GM21723 (cell line): ENCODE results near the gene PCNA.
A peak's percentile ranks its signal among the peaks of the same experiment; 100 is the strongest.
"Not testable (repeated sequence)": the region's sequence is repeated elsewhere in the genome, so short reads cannot be mapped to it uniquely, and the experiment has no call there.

Experiments used
- ATAC-seq: cut with Tn5 transposase; IDR thresholded peaks from one replicate; pipeline ENCODE4 v1.9.1; 2021; ENCODE audit warnings: mild to moderate bottlenecking, moderate library complexity; ENCODE audit not compliant: unreplicated experiment

PCNA gene

DNA sequence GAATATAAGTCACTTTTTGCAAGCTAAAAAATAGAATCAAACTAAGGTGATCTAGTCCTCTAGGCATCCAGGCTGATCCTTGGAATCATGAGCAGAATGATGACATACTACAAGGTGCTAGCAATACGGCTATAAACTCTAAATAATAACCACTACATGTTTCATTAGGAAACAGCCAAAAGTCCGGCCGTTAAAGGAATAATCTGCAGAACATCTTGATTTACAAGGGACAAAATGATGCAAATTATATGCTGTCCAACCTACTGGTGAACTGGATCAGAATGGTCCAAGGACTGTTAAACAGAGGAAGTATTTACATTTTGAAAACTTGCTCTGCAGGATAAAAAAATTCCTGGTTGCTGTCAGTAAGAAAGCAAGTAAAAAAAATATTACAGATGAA lies 19.8 kb downstream of the PCNA start:
- ATAC-seq, result not testable (repeated sequence)

DNA sequence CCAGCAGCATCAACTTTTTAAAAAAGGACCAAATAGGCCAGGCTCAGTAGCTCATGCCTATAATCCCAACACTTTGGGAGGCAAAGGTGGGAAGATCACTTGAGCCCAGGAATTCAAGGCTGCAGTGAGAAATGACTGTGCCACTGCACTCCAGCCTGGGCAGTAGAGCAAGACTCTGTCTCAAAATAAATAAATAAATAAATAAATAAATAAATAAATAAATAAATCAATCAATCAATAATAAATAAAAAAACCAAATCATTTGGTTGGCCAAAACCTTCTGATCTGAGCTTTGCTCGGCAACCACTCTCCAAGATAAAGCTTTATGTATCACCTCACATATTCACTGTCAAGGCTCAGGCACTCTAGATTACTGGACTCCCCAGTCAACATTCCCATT lies 20.7 kb downstream of the PCNA start:
- ATAC-seq, result not testable (repeated sequence)

DNA sequence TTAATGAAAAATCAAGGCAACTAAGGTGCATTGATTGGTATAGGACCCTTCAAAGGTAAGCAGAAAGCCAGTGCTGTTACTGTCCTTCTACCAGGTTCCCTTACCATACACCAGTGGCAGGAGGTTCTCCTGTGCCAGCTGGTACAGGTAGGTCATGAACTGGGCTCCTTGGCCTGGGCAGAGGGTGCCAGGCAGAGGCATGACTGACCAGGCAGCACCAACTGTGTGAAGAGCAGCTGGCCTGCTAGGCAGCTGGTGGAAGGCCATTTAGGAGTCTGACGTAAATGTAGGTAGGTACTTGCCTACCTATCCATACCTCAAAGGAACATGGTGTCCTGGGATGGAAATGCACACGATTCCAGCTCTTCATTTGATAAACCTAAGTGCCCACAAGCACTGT lies 23.3 kb downstream of the PCNA start:
- ATAC-seq, result no peak

DNA sequence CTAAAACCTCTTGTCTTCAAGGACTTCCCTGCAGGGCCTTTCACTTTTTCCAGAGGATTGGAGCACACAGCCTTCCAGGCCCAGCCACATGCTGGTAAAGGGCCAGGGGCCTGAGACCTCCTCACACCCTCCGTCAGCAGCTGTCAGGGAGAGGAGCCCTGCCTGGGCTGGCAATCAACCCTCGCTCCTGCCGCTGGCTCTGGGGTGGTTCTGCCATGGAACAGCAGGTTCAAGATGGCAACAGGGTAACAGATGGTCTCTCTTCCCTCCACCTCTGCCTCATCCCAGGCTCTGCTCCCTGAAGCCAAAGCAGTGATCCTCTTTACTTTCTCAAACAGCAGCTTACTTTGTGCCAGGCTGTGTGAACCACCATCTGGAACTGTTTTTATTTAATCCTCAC lies 23.8 kb downstream of the PCNA start:
- ATAC-seq, result no peak

DNA sequence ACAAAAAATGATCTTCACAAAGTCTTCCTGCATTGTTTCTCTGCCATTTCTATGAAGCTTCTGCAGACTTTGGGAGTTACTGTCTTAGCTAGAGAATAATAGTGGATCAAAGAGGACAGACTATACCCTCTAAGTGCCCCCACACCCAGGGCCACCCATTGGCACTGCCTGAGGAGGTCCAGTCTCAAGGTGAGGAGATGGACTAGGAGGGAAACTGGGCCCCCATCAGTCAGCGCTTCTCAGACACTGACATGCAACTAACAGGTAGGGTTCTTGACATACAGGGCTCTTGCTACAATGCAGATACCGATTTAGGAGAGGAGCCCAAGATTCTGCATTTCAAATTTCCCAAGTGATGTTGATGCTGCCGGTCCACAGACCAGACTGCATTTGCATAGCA lies 24.3 kb downstream of the PCNA start:
- no peak for ATAC-seq

DNA sequence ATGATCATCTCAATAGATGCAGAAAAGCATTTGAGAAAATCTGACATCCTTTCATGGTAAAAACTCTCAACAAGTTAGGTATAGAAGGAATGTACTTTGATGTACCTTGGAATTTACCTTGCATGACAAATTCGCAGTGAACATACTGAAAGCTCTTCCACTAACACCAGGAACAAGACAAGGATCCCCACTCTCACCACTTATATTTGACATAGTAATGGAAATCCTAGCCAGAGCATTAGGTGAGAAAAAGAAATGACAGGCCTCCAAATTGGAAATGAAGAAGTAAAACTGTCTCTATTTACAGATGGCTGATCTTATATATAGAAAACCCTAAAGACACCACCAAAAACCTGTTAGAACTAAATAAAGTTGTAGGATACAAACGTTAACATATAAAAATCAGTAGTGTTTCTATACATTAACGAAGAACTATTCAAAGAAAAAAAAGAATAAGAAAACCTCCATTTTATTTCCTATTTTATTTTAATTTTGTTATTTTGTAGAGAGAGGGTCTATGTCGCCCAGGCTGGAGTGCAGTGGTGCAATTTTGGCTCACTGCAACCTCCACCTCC lies 26.9 kb downstream of the PCNA start:
- no peak for ATAC-seq

DNA sequence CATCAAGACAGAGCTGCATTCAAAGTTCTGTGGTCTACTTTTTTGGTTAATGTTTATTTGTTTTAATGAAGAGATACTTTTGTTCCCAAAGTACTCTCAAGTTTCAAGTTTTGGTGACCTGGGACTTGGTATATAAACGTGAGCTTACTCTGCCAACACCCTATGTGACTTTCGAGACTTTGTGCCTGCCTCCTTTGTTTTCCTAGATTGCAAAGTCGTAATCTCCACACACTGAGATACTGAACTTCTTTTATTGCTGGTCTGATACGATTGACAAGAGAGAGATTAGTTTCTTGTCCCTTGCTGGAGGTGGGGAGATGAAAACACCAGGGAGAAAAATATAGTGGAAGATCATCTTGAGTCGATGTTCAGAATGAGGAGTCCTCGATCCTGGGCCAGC lies 27.9 kb downstream of the PCNA start:
- no peak for ATAC-seq

DNA sequence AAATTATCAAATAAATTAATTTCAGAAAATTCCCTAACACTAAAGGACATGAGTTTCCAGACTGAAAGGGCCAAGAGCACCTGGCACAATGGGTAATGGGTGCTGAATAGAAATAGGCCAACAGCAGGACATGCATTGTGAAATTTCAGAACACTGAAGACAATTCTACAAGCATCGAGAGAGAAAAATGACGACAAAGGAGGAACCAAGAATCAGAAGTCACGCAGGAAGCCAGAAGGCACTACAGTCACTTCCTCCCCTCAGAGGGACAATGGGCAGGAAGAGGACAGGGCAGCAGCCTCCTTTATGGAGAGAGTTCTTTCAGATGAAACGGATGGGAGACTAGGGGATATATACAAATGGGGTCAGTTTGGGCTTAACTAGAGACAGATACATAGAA lies 29.6 kb downstream of the PCNA start:
- ATAC-seq, result no peak

DNA sequence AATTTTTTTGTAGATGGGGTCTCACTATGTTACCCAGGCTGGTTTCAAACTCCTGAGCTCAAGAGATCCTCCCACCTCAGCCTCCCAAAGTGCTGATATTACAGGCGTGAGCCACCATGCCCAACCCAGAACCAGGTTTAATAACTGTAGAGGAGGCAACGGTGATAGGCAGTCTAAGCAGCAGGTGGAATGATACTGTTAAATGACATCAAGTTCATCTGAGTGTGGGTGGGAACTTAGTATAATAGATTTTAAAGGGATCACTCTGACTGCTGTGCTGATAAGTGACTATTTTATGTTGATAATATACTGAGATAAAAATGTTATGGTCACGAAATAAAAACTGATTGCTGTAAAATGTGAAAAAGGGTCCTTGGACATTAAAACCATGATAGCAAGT lies 31.1 kb downstream of the PCNA start:
- no peak for ATAC-seq

DNA sequence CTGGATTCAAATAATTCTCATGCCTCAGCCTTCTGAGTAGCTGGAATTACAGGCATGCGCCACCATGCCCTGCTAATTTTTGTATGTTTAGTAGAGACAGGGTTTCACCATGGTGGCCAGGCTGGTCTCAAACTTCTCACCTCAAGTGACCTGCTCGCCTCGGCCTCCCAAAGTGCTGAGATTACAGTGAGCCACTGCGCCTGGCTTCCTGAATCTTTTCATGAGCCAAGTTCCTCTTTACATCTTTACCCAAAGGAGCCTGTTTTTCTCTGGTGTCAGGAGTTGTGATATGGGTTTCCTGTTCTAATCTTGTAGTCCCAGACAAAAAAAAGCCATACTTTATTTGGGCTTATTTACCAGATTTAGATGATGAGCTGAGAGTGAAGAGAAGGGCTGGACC lies 34.4 kb downstream of the PCNA start:
- no peak for ATAC-seq

DNA sequence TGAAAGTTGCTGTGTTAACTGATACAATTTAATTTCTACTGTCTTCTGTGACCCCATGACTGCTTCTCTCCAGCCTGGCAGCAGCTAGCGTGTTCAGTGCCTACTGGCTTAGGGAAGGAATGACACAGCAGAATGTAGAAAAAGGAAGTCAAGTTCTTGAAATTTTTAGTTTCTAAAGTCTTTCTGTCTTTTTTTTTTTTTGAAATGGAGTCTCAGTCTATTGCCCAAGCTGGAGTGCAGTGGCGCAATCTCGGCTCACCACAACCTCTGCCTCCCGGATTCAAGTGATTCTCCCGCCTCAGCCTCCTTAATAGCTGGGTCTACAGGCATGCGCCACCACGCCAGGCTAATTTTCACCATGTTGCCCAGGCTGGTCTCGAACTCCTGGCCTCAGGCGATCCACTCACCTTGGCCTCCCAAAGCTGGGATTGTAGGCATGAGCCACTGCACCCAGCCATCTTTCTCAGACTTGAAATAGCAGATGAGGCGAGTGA lies 39.3 kb downstream of the PCNA start:
- ATAC-seq, result no peak

DNA sequence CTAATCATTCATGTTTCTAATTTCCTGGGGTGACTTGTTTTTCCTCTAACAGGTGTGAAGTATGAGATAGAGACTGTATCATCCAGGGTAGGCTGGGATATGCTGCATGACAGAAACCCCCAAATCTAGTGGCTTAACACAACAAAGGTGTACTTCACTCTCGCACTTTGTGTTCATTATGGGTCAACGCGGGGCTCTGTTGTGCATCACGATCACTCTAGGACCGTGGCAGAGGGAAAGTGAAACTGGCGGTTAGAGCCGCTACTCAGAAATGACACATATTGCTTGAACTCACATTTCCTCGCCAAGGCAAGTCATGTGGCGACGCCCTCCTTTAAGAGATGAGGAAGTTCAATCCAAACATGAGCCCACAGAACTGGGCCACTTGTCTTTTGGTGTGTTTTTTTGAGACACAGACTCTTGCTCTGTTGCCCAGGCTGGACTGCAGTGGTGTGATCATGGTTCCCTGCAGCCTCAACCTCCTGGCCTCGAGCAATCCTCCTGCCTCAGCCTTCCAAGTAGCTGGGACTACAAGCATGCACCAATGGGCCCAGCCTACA lies 41.3 kb downstream of the PCNA start:
- ATAC-seq, result peak; percentile 96

DNA sequence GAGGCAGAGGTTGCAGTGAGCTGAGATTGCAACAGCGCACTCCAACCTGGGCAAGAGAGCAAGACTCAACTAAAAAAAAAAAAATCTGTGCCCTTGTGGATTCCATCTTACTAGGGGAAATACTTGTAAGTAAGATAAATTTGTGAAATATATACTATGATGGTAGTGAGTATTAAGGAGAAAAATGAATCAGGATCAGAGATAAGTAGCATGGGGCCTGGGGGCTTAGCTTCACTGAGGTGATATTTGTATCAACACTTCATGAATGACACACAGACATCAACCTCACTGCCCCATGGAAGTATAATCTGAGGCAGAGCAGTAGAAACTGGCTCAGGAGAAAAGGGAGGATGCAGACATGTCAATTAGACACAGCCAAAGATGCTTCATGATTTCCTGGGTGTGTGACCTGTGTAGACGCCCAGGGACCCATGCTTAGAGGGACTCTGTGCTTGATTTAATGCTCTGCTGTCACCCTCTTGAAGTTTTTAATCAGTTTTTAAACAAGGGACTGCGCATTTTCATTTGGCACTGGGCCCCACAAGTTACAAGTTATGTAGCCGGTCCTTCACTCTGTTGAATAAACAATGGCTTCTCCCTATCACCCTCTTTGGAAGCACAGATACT lies 41.9 kb downstream of the PCNA start:
- peak; percentile 4 for ATAC-seq

DNA sequence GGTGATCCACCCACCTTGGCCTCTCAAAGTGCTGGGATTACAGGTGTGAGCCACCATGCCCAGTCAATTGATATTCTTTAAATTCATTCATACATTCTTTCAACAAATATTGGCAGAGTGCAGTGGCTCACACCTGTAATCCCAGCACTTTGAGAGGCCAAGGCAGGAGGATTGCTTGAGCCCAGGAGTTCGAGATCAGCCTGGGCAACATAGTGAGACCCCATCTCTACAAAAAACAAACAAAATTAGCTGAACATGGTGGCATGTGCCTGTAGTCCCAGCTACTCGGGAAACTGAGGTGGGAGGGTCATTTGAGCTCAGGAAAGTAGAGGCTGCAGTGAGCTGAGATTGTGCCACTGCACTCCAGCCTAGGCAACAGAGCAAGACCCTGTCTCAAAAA lies 42.8 kb downstream of the PCNA start:
- ATAC-seq, result not testable (repeated sequence)

DNA sequence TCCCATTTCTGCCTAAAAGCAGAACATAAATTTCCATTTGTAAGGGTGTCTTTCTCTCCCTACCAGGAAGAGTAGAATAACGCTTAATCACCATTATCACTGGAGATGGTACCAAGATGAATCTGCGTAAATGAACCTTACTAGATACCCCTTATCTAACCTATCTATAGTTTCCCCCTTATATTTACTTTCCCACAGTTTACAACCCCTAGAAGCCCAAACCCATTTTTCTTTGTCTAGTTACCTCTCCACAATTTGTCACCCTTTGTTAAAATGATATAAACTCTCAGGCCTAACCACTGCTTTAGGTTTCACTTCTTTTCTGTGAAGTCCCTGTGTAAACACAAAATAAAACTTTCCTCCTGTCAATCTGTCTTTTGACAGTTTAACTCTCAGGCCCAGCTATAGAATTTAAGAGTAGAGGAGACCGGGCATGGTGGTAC lies 45.5 kb downstream of the PCNA start:
- no peak for ATAC-seq

DNA sequence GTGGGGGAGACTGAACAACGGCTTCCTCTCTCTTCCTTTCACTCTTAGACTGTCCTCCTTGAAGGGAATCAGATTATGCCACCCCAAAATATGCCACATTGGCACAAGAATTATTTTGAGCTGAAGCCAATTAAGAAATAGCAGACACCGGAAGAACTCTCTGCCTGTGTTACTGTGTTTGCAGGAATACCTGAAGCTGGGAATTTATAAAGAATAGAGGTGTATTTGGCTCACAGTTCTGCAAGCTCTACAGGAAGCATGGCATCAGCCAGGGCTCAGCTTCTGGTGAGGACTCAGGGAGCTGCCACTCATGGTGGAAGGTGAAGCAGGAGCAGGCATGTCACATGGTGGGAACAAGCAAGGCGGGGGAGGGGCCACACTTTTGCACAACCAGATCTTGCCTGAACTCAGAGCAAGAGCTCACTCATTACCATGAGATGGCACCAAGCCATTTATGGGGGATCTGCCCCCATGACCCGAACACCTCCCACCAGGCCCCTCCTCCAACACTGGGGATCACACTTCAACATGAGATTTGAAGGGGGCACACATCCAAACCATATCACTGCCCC lies 46.0 kb downstream of the PCNA start:
- no peak for ATAC-seq

DNA sequence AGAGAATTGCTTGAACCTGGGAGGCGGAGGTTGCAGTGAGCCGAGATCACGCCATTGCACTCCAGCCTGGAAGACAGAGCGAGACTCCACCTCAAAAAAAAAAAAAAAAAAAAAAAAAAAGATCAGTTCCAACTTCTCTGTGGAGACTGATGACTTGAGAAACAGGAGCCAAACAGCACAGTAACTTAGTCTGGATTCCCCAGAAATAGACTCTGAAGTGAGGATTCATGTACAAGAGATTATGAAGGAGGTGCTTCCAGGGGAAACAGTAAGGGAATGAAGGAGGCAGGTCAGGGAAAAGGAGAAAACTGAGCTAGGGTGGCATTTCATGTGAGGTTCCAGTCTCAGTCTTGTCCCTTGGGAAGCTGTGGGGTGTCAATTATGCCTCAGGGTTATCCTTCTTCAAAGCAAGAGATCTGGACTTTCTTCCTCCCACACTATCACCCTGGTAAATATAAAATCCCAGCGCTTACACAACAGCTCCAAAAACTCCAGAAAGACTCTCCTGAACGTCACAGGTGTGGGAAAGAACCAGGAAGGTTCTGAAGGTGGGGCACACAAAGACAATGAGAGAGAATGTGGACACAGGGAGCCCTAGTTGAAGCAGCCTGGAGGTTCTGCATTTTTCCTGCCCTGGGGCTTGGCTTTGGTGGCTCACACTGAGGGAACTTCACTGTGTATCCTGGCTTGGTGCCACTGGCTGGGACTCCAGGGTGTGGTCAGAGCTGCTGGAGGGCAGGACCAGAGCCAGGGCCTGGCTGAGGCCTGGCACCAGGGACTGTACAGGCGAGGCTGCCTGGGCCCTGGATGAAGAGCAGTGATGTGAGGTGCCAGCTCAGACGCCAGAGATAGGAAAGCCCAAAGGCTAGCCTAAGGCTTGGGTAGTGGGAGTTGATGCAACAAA lies 46.8 kb downstream of the PCNA start:
- ATAC-seq, result no peak

DNA sequence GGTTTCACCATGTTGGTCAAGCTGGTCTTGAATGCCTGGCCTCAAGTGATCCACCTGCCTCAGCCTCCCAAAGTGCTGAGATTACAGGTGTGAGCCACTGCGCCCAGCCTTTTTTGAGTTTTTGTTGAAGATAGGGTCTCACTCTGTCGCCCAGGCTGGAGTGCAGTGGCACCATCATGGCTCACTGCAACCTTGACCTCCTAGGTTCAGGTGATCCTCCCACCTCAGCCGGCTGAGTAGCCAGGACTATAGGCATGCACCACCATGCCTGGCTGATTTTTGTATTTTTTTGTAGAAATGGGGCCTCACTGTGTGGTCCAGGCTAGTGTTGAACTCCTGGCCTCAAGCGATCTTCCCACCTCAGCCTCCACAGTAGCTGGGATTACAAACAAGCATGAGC lies 47.8 kb downstream of the PCNA start:
- ATAC-seq, result not testable (repeated sequence)

DNA sequence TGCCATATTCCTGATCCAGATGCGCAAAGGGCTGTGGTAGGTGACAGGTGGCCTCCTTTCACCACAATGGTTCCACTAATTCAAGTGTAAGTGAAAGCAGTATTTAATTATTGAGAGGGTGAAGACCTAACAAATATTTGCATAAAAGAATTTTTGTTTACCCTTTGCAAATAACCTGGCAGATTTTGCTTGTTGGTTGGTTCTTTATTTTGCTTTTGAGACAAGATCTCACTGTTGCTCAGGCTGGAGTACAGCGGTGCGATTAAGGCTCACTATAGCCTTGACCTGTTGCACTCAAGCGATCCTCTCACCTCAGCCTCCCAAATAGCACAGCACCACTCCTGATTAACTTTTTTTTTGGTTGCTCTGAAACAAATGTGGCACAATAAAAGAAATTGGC lies 49.2 kb downstream of the PCNA start:
- no peak for ATAC-seq

DNA sequence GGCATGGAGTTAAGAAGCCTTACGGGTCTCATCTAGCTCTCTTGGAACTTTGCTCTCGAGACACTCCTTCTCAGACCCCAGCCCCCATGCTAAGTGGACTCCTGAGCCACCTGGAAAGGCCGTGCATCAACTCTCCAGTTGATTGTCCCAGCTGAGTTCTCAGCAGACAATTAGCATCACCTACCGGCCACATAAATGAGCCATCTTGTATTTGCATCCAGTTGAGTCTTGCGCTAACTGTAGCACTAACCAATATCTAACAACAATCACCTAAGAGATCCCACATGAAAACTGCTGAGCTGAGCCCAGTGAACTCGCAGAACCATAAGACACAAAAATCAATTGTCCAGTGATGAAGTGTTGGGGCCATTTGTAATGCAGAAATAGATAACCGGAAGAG lies 49.7 kb downstream of the PCNA start:
- no peak for ATAC-seq

DNA sequence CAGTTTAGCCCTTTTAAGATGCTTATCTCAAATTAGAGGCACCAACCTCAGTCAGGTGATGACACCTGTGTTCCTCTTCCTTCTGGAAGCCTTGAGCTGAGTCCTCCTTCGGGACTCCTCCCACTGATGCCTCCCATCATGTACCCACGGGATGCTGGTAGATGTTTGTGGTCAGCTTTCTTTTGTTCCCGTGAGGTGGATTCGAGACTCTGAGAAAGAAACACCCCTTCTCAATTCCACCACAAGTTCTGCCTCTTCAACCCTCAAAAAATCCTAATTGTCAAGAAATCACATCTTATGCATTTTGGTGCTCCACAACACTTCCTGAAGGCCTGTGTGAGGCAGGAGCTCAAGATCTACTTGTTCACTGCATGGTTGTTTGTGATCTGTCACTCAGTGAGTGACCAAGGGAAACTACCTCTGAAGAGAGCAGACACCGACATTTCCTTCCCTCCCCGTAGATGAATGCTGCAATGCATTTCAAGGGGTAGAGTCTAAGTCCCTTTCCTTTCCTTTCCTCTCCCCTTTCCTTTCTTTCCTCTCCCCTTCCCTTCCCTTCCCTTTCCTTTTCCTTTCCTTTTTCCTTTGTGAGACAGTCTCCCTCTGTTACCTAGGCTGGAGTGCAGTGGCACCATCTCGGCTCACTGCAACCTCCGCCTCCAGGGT lies 50.5 kb downstream of the PCNA start:
- ATAC-seq, result no peak
